ENCODE data around the gene CDH19.

Gene CDH19

DNA sequence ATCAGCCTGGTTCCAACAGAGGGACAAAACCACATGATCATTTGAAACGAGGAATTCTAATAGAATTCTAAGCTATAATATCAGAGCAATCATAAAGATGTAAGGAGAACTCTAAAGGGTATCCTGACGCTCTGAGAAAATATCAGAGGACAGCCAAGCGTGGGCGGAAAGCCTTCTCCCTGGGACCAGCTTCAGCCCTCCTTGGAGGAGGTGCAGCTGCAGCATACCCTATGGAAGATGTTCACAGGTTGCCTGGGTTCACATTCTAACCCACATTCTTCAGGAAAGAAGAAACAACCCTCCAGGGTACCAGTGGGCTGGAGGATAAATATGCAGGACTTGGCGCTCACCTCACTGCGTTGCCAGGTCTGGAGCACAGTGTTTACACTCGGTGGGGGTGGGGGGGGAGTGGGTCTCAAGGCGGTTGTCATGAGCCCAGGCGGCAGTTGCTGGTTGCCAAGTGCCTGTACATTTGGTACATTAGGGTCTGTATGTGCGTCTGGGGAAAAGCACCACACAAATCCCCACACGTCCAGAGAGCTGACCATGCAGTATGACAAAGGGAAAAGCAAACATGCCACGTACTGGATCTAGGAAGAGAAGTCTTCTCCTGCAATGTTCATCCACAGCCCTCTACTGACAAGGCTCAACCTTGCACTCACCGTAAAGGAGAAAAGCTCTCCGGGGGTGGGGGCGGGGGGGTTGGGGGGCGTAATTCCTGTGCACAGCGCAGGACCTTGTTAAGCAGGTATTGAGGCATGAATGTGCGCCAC is 80.5 kb downstream of the CDH19 start:
- no peak for DNase-seq (ENCODE audit: extremely low read depth, insufficient read length)
- Histone ChIP-seq H3K4me3 (replicated peaks; ENCODE audit: low read depth, low read length) (no peak overlapping the region), H3K27me3 (replicated peaks; ENCODE audit: control insufficient read depth, insufficient read depth, low read length) (no peaks in the 10 kb centered on the region), H3K36me3 (ENCODE audit: control insufficient read depth, insufficient read depth, low read length) (no peaks in the 10 kb centered on the region)
- TF ChIP-seq, protein P1, sequence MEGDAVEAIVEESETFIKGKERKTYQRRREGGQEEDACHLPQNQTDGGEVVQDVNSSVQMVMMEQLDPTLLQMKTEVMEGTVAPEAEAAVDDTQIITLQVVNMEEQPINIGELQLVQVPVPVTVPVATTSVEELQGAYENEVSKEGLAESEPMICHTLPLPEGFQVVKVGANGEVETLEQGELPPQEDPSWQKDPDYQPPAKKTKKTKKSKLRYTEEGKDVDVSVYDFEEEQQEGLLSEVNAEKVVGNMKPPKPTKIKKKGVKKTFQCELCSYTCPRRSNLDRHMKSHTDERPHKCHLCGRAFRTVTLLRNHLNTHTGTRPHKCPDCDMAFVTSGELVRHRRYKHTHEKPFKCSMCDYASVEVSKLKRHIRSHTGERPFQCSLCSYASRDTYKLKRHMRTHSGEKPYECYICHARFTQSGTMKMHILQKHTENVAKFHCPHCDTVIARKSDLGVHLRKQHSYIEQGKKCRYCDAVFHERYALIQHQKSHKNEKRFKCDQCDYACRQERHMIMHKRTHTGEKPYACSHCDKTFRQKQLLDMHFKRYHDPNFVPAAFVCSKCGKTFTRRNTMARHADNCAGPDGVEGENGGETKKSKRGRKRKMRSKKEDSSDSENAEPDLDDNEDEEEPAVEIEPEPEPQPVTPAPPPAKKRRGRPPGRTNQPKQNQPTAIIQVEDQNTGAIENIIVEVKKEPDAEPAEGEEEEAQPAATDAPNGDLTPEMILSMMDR (IDR thresholded peaks at IDR 0.05; ENCODE audit: insufficient read depth, low read length, poor library complexity, severe bottlenecking): no peak

DNA sequence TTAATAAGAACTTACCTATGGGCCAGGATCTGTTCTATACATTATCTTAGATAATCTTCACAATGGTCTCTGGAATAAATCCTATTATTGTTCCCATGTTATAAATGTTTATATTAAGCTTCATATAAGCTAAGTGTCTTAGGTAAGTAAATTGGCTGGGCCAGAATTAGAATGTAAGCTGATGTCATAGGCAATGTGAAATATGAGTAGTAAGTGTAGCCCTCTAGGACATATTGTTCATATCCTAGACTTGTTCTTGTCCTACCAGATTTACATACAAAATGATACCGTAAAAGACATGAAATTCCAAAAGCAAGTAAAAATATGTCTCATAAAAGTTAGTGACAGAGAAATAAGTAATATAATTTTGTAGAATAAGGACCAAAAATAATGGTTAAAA is 89.9 kb downstream of the CDH19 start:
- TF ChIP-seq, protein P1 (IDR thresholded peaks at IDR 0.05; ENCODE audit: insufficient read depth, low read length, poor library complexity, severe bottlenecking): no peak
- no peaks in the 10 kb centered on the region for H3K36me3 ChIP-seq (ENCODE audit: control insufficient read depth, insufficient read depth, low read length)
- DNase-seq (ENCODE audit: extremely low read depth, insufficient read length): no peak

DNA sequence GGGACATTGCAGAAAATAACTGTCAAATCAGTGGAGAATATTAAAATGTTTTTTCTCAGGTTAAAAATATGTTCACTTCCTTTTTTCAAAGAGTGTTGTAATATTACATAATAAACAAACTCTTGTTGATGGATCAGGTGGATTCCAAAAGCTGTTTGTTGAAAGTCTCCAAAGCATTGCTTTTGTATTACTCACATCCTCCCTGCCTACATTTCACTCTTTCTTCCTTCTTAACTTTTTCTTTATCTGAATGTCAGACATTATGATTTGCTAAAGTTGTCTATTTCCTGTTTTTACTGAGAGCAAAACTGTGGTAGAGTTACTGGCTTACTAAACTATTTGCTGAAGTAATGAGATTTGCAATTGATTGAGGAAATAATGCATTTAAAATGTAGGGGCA is 92.1 kb downstream of the CDH19 start:
- Histone ChIP-seq H3K36me3 (ENCODE audit: control insufficient read depth, insufficient read depth, low read length) (no peaks in the 10 kb centered on the region), H3K27me3 (replicated peaks; ENCODE audit: control insufficient read depth, insufficient read depth, low read length) (no peaks in the 10 kb centered on the region), H3K4me3 (replicated peaks; ENCODE audit: low read depth, low read length) (no peak overlapping the region)
- DNase-seq (ENCODE audit: extremely low read depth, insufficient read length): no peak
- TF ChIP-seq, protein P1 (IDR thresholded peaks at IDR 0.05; ENCODE audit: insufficient read depth, low read length, poor library complexity, severe bottlenecking): no peak

More for the DNA sequence above, 89.9 kb downstream of the CDH19 start:
- Histone ChIP-seq H3K27me3 (replicated peaks; ENCODE audit: control insufficient read depth, insufficient read depth, low read length) (no peaks in the 10 kb centered on the region), H3K4me3 (replicated peaks; ENCODE audit: low read depth, low read length) (no peak overlapping the region)

DNA sequence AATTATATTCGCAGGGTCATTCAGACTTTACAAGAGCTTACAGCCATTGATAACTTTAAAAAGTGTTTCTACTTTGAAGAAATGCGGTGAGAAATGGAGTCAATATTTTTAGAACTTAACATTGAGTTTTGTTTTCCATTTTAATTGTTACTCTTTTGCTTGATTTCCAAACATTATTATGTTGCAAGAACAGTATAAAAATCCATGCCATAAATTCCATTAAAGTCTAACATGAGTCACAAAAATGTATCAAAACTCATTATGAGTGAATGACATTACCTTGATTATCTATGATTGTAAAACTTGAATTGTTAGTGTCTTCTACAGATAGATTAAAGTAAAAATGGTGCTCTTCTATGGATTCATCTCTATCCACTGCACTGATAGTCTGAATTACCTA is 92.6 kb downstream of the CDH19 start:
- no peaks in the 10 kb centered on the region for H3K36me3 ChIP-seq (ENCODE audit: control insufficient read depth, insufficient read depth, low read length)
- TF ChIP-seq, protein P1 (IDR thresholded peaks at IDR 0.05; ENCODE audit: insufficient read depth, low read length, poor library complexity, severe bottlenecking): no peak
- H3K4me3 ChIP-seq (replicated peaks; ENCODE audit: low read depth, low read length): no peak overlapping the region
- H3K27me3 ChIP-seq (replicated peaks; ENCODE audit: control insufficient read depth, insufficient read depth, low read length): no peaks in the 10 kb centered on the region
- DNase-seq (ENCODE audit: extremely low read depth, insufficient read length): no peak

DNA sequence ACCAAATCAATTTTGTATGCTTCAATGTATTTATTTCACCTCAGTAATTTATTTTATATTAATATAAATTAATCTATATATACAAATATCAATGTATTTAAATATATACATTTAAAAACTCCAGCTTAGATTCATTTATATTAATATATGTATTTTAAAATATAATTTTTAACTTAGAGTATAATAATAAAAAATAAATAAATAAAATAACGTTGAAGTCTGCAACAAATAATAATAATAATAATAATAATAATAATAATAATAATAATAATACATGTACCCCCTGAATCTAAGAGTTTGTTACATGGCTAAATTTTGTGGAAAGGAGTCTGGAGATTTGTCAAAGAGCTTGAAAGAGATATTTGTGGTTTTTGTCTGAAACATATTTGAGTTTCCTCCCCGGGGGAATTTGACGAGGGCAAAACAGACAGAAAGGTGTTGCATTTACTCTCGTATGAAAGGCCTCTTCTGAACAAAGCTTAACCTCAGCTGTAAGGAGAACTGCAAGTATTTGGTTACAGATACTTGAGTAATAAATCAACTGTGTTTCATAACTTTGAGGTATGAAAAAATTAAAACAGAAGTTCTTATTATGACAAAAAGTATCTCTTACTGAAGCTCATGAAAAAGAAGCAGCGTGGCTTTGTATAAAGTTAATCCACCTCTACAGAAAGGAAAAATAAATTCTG is 93.4 kb downstream of the CDH19 start:
- Histone ChIP-seq H3K36me3 (ENCODE audit: control insufficient read depth, insufficient read depth, low read length) (no peaks in the 10 kb centered on the region), H3K27me3 (replicated peaks; ENCODE audit: control insufficient read depth, insufficient read depth, low read length) (no peaks in the 10 kb centered on the region), H3K4me3 (replicated peaks; ENCODE audit: low read depth, low read length) (no peak overlapping the region)
- no peak for DNase-seq (ENCODE audit: extremely low read depth, insufficient read length)
- TF ChIP-seq, protein P1 (IDR thresholded peaks at IDR 0.05; ENCODE audit: insufficient read depth, low read length, poor library complexity, severe bottlenecking): no peak

Data from GM06990 (cell line).